ENCODE measurements around the gene CORO1C. TPM values are rescaled to one million over a fixed set of nuclear protein-coding genes. Genes with fewer than 3 reads are reported as not detected.

The CORO1C gene
- polyA plus RNA-seq, 2 of the 4 experiments (the other 2 are of a cell fraction): 166 to 245 TPM

- H3K9me3 ChIP-seq: no peaks in the 10 kb centered on the region
- H3K4me3 ChIP-seq: no peak overlapping the region
- FAIRE-seq (no peak), ATAC-seq (no peak), DNase-seq (ENCODE audit: low read depth in 1 of 2, low spot score in 1 of 2) (no peak)
- POLR2A ChIA-PET: no interaction called here
- H3K4me2 ChIP-seq: no peak overlapping the region
- peak overlapping the region in 1 of 2 experiments; percentile 7; a peak in 1 of 6 replicates for H3K27ac ChIP-seq
- WGBS (ENCODE audit: missing lambda C conversion rate): 80% methylated on average over 12 of the region's 14 CpGs
- H3K4me1 ChIP-seq: peaks cover 4% of the 10 kb centered on the region
- CTCF ChIA-PET: interaction anchor here (0.6 to 20.7 kb wide), 5 partner anchors 7 to 57 kb away, joined by 3 to 533 read pairs (median 4); partner anchors contain the start of genes ISCU, SART3 and SELPLG
- no peak for TF ChIP-seq REST (IDR thresholded peaks at IDR 0.05)
- TF ChIP-seq CBX8 (IDR thresholded peaks at IDR 0.05): no peak
- no peak for TF ChIP-seq ESRRA (IDR thresholded peaks at IDR 0.05; ENCODE audit: borderline replicate concordance, low read length)
- TF ChIP-seq RAD21 (conservative IDR thresholded peaks at IDR 0.05 in 1 of 2, IDR thresholded peaks at IDR 0.05 in 1 of 2): no peak
- TF ChIP-seq FOXS1 (CRISPR knock-in tag; IDR thresholded peaks at IDR 0.05): no peak
- TF ChIP-seq PHF8 (IDR thresholded peaks at IDR 0.05; ENCODE audit: borderline replicate concordance, low read depth): no peak
- TF ChIP-seq EHMT2 (IDR thresholded peaks at IDR 0.05; ENCODE audit: low read depth): no peak
- no peak for TF ChIP-seq NR3C1 (IDR thresholded peaks at IDR 0.05)
- no peak for TF ChIP-seq FOSB (CRISPR knock-in tag; IDR thresholded peaks at IDR 0.05)
- TF ChIP-seq HEYL (CRISPR knock-in tag; IDR thresholded peaks at IDR 0.05): no peak
- TF ChIP-seq RFX5 (IDR thresholded peaks at IDR 0.05): no peak
- TF ChIP-seq ELK1 (IDR thresholded peaks at IDR 0.05; ENCODE audit: low read depth, low read length): no peak
- TF ChIP-seq HES2 (IDR thresholded peaks at IDR 0.05): no peak
- no peak for TF ChIP-seq MAFK (IDR thresholded peaks at IDR 0.05; ENCODE audit: partially characterized antibody)
- TF ChIP-seq ZFP36 (IDR thresholded peaks at IDR 0.05; ENCODE audit: borderline replicate concordance, partially characterized antibody): no peak
- TF ChIP-seq EHF (CRISPR knock-in tag; IDR thresholded peaks at IDR 0.05): no peak
- TF ChIP-seq TP53 (CRISPR knock-in tag; IDR thresholded peaks at IDR 0.05): no peak
- no peak for TF ChIP-seq GATA3 (IDR thresholded peaks at IDR 0.05; ENCODE audit: borderline replicate concordance)
- TF ChIP-seq, protein P1, sequence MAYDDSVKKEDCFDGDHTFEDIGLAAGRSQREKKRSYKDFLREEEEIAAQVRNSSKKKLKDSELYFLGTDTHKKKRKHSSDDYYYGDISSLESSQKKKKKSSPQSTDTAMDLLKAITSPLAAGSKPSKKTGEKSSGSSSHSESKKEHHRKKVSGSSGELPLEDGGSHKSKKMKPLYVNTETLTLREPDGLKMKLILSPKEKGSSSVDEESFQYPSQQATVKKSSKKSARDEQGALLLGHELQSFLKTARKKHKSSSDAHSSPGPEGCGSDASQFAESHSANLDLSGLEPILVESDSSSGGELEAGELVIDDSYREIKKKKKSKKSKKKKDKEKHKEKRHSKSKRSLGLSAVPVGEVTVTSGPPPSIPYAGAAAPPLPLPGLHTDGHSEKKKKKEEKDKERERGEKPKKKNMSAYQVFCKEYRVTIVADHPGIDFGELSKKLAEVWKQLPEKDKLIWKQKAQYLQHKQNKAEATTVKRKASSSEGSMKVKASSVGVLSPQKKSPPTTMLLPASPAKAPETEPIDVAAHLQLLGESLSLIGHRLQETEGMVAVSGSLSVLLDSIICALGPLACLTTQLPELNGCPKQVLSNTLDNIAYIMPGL (CRISPR knock-in tag; IDR thresholded peaks at IDR 0.05; ENCODE audit: borderline replicate concordance): no peak
These were observed 108.3 kb downstream of the CORO1C start for GRCh38 chr12:108622921-108623514.

GRCh38 chr12:108622421-108622820 is 108.9 kb downstream of the CORO1C start:
- CTCF ChIA-PET: interaction anchor here (1.0 to 20.7 kb wide), 4 partner anchors 12 to 58 kb away, joined by 3 to 533 read pairs (median 172); partner anchors contain the start of genes ISCU, SART3, SELPLG and TMEM119

More at GRCh38 chr12:108622421-108622820, 108.9 kb downstream of the CORO1C start:
- WGBS (ENCODE audit: missing lambda C conversion rate): 45% methylated on average over 3 of the region's 4 CpGs
- Histone ChIP-seq H3K9me3 (no peaks in the 10 kb centered on the region), H3K27ac (peak overlapping the region in 1 of 2 experiments; percentile 7; a peak in 1 of 6 replicates), H3K4me3 (no peak overlapping the region), H3K4me2 (no peak overlapping the region), H3K4me1 (0 out of 3 replicates have a peak, but pooled peaks cover 3% of the 10 kb centered on the region)
- POLR2A ChIA-PET: no interaction called here
- peak in 1 of 2 experiments; percentile 52; a peak in 3 of 6 replicates for ATAC-seq
- no peak for FAIRE-seq
- TF ChIP-seq ZC3H11A (IDR thresholded peaks at IDR 0.05): no peak
- no peak for TF ChIP-seq CHD2 (IDR thresholded peaks at IDR 0.05; ENCODE audit: low read length, partially characterized antibody)
- no peak for TF ChIP-seq HOXA7 (CRISPR knock-in tag; IDR thresholded peaks at IDR 0.05)
- no peak for TF ChIP-seq KDM5A (IDR thresholded peaks at IDR 0.05)
- no peak for TF ChIP-seq GATA3 (IDR thresholded peaks at IDR 0.05; ENCODE audit: borderline replicate concordance)
- no peak for TF ChIP-seq ZFP36 (IDR thresholded peaks at IDR 0.05; ENCODE audit: borderline replicate concordance, partially characterized antibody)
- no peak for TF ChIP-seq MAZ (IDR thresholded peaks at IDR 0.05; ENCODE audit: borderline replicate concordance, low read depth, low read length)
- DNase-seq (ENCODE audit: low read depth in 1 of 2, low spot score in 1 of 2): peak in 1 of 2 experiments; percentile 65
